H1 (cell line): ENCODE results near the gene COG3. TPM values are rescaled to one million over a fixed set of nuclear protein-coding genes. Genes with fewer than 3 reads are reported as not detected.

ENCODE experiments used
- CTCF ChIA-PET: fragments of 300-600 bp; sonication (Branson Sonifier 250); formaldehyde crosslinking; loops from one replicate; lab custom pipeline; 2021; ENCODE audit not compliant: partially characterized antibody; lab: Charles Lee
- POLR2A ChIA-PET: fragments of 300-600 bp; sonication (Branson Sonifier 250); formaldehyde crosslinking; loops from one replicate; lab custom pipeline; 2021; ENCODE audit warnings: inconsistent platforms; ENCODE audit not compliant: partially characterized antibody; lab: Charles Lee
- DNase-seq, 2 experiments: peaks; one replicate each; pipeline versions ENCODE4 v3.0.0 to v3.0.0-alpha.2; 2010 to 2022; ENCODE audit warnings: low spot score in 2 of 2, low read depth in 1 of 2, mixed read lengths in 1 of 2
- FAIRE-seq: peaks from 2 replicates; lab custom pipeline; 2011; peaks lifted over from hg19 to GRCh38; lab: Jason Lieb, UNC
- H2AFZ ChIP-seq: 2 replicates; pipeline ENCODE4 v1.8.1; 2012; ENCODE audit warnings: low read length, inconsistent platforms
- H2AK5ac ChIP-seq: 2 replicates; pipeline ENCODE4 v1.6.1; 2013; ENCODE audit warnings: low read depth, low read length
- H2BK120ac ChIP-seq: replicated peaks from 2 replicates; pipeline ENCODE3; 2013; ENCODE audit warnings: low read depth, low read length, inconsistent platforms
- H2BK12ac ChIP-seq: 2 replicates; pipeline ENCODE4 v1.6.1; 2013; ENCODE audit warnings: low read depth, low read length
- H2BK15ac ChIP-seq: 2 replicates; pipeline ENCODE4 v1.6.1; 2013; ENCODE audit warnings: low read length
- H2BK20ac ChIP-seq: 2 replicates; pipeline ENCODE4 v1.6.1; 2013; ENCODE audit warnings: low read length
- H2BK5ac ChIP-seq: 2 replicates; pipeline ENCODE4 v1.6.1; 2013; ENCODE audit warnings: low read depth, low read length
- H3K14ac ChIP-seq: 2 replicates; pipeline ENCODE4 v1.6.1; 2013; ENCODE audit warnings: inconsistent platforms; ENCODE audit not compliant: insufficient read length
- H3K18ac ChIP-seq: 2 replicates; pipeline ENCODE4 v1.6.1; 2013; ENCODE audit warnings: low read length; ENCODE audit errors: extremely low read depth
- H3K23ac ChIP-seq: 2 replicates; pipeline ENCODE4 v1.6.1; 2013; ENCODE audit warnings: inconsistent platforms; ENCODE audit not compliant: insufficient read length
- H3K23me2 ChIP-seq: 2 replicates; pipeline ENCODE4 v1.6.1; 2013; ENCODE audit warnings: low read depth, low read length
- H3K27ac ChIP-seq: 2 replicates; pipeline ENCODE4 v1.6.1; 2011; ENCODE audit warnings: low read depth, low read length, inconsistent platforms
- H3K27me3 ChIP-seq, 4 experiments: replicated peaks in 1 of 4; 1 replicate in 1 of 4; 2 replicates in 3 of 4; pipeline versions ENCODE4 v1.6.1 to v1.8.1; 2011 to 2013; ENCODE audit warnings: low read length in 3 of 4, mild to moderate bottlenecking in 3 of 4, inconsistent platforms in 2 of 4, mixed read lengths in 2 of 4, moderate library complexity in 1 of 4; ENCODE audit not compliant: control insufficient read depth in 3 of 4, insufficient read depth in 3 of 4; ENCODE audit errors: extremely low read depth in 1 of 4
- H3K36me3 ChIP-seq, 4 experiments: 2 replicates each; pipeline versions ENCODE4 v1.6.1 to v1.8.1; 2011 to 2013; ENCODE audit warnings: mild to moderate bottlenecking in 4 of 4, low read length in 3 of 4, moderate library complexity in 2 of 4, control low read depth in 1 of 4, inconsistent platforms in 1 of 4; ENCODE audit not compliant: insufficient read depth in 4 of 4, control insufficient read depth in 2 of 4
- H3K4ac ChIP-seq: replicated peaks from 2 replicates; pipeline ENCODE3; 2013; ENCODE audit warnings: low read length, low read depth, mixed read lengths, inconsistent platforms; ENCODE audit not compliant: insufficient read length
- H3K4me1 ChIP-seq, 4 experiments: replicated peaks in 1 of 4; 1 replicate in 1 of 4; 2 replicates in 3 of 4; pipeline versions ENCODE4 v1.6.1 to v1.8.1; 2011 to 2013; ENCODE audit warnings: low read length in 3 of 4, inconsistent platforms in 2 of 4, mixed read lengths in 1 of 4; ENCODE audit not compliant: insufficient read depth in 4 of 4, control insufficient read depth in 3 of 4
- H3K4me2 ChIP-seq, 2 experiments: 2 replicates each; pipeline versions ENCODE4 v1.6.1 to v1.8.1; 2011 to 2013; ENCODE audit warnings: low read depth in 2 of 2, low read length in 2 of 2, control low read depth in 1 of 2, inconsistent platforms in 1 of 2, mild to moderate bottlenecking in 1 of 2; ENCODE audit not compliant: insufficient read depth in 1 of 2
- H3K4me3 ChIP-seq, 4 experiments: fragments of 200-600, 300-600 bp in 1 of 4; sonication (generic), shearing (Covaris generic), sonication (Bioruptor Twin) in 1 of 4; 2 replicates each; pipeline versions ENCODE4 v1.5.1 to v1.8.1; 2011 to 2016; ENCODE audit warnings: low read length in 4 of 4, low read depth in 3 of 4, control low read depth in 2 of 4, inconsistent platforms in 2 of 4, mild to moderate bottlenecking in 2 of 4, mixed read lengths in 1 of 4, moderate library complexity in 1 of 4; ENCODE audit not compliant: insufficient read depth in 2 of 4; ENCODE audit errors: extremely low read depth in 1 of 4
- H3K56ac ChIP-seq: replicated peaks from 2 replicates; pipeline ENCODE3; 2013; ENCODE audit warnings: low read depth, mild to moderate bottlenecking, mixed read lengths, low read length, inconsistent platforms; ENCODE audit not compliant: insufficient read length
- H3K79me1 ChIP-seq: 2 replicates; pipeline ENCODE4 v1.6.1; 2013; ENCODE audit warnings: low read depth, low read length, control low read depth
- H3K79me2 ChIP-seq, 2 experiments: 2 replicates each; pipeline versions ENCODE4 v1.6.1 to v1.8.1; 2012 to 2013; ENCODE audit warnings: low read length in 2 of 2, mild to moderate bottlenecking in 2 of 2, inconsistent platforms in 1 of 2; ENCODE audit not compliant: insufficient read depth in 2 of 2, control insufficient read depth in 1 of 2
- H3K9ac ChIP-seq, 4 experiments: replicated peaks in 1 of 4; 1 replicate in 1 of 4; 2 replicates in 3 of 4; pipeline versions ENCODE4 v1.6.1 to v1.8.1; 2011 to 2013; ENCODE audit warnings: low read depth in 3 of 4, low read length in 3 of 4, control low read depth in 2 of 4, mild to moderate bottlenecking in 2 of 4, moderate library complexity in 2 of 4, inconsistent platforms in 1 of 4; ENCODE audit errors: extremely low read depth in 1 of 4
- H3K9me3 ChIP-seq, 2 experiments: 2 replicates each; pipeline versions ENCODE4 v1.6.1 to v1.8.1; 2012 to 2013; ENCODE audit warnings: mild to moderate bottlenecking in 2 of 2, moderate library complexity in 2 of 2, control low read depth in 1 of 2, inconsistent platforms in 1 of 2, low read depth in 1 of 2, low read length in 1 of 2, mixed read lengths in 1 of 2; ENCODE audit not compliant: insufficient read depth in 2 of 2
- H4K20me1 ChIP-seq, 2 experiments: replicated peaks in 1 of 2; 2 replicates each; pipeline versions ENCODE3 to v1.8.1; 2011 to 2013; ENCODE audit warnings: inconsistent platforms in 2 of 2, low read length in 2 of 2, mild to moderate bottlenecking in 1 of 2; ENCODE audit not compliant: insufficient read depth in 2 of 2, control insufficient read depth in 1 of 2
- H4K5ac ChIP-seq: 2 replicates; pipeline ENCODE4 v1.6.1; 2013; ENCODE audit warnings: low read length, low read depth, mixed read lengths, inconsistent platforms; ENCODE audit not compliant: insufficient read length
- H4K8ac ChIP-seq: 2 replicates; pipeline ENCODE4 v1.8.0; 2013; ENCODE audit warnings: mild to moderate bottlenecking, moderate library complexity, low read length, inconsistent platforms; ENCODE audit not compliant: insufficient read depth; ENCODE audit errors: extremely low read depth
- H4K91ac ChIP-seq: replicated peaks from 2 replicates; pipeline ENCODE3; 2013; ENCODE audit warnings: low read length, mixed read lengths, inconsistent platforms; ENCODE audit not compliant: insufficient read length
- ASH2L ChIP-seq: fragments of 200-600, 300-600 bp; sonication (generic); IDR thresholded peaks from one replicate; pipeline ENCODE4 v1.7.1; 2017; ENCODE audit warnings: low read length
- CHD1 ChIP-seq: IDR thresholded peaks from 2 replicates; pipeline ENCODE4 v1.6.1; 2012; ENCODE audit warnings: low read depth, low read length, improper control_type of control experiment
- FOSL1 ChIP-seq: IDR thresholded peaks from 2 replicates; pipeline ENCODE4 v1.6.1; 2011; ENCODE audit warnings: mild to moderate bottlenecking, low read depth, low read length, moderate library complexity; ENCODE audit not compliant: insufficient read depth
- HDAC6 ChIP-seq: IDR thresholded peaks from one replicate; pipeline ENCODE4 v1.7.1; 2012; ENCODE audit warnings: low read depth, mild to moderate bottlenecking, inconsistent platforms, low read length, moderate library complexity
- JUN ChIP-seq: IDR thresholded peaks from 2 replicates; pipeline ENCODE4 v1.6.1; 2011; ENCODE audit warnings: low read depth, mild to moderate bottlenecking, improper control_type of control experiment, low read length
- KDM4A ChIP-seq: IDR thresholded peaks from one replicate; pipeline ENCODE4 v1.7.1; 2012; ENCODE audit warnings: low read depth, mild to moderate bottlenecking, moderate library complexity, low read length, inconsistent platforms; ENCODE audit not compliant: severe bottlenecking
- KDM5A ChIP-seq: fragments of 200-600 bp; IDR thresholded peaks from 2 replicates; pipeline ENCODE4 v1.7.1; 2012; ENCODE audit warnings: mild to moderate bottlenecking, low read length, inconsistent platforms, mixed read lengths
- MAFK ChIP-seq: IDR thresholded peaks from 2 replicates; pipeline ENCODE4 v1.6.1; 2012; ENCODE audit warnings: low read depth, mild to moderate bottlenecking, improper control_type of control experiment, low read length
- PHF8 ChIP-seq: fragments of 200-600 bp; sonication (generic); conservative IDR thresholded peaks from 2 replicates; pipeline ENCODE4 v1.7.1; 2012; ENCODE audit warnings: low read depth, mild to moderate bottlenecking, inconsistent platforms, low read length, moderate library complexity
- RXRA ChIP-seq: IDR thresholded peaks from 2 replicates; pipeline ENCODE4 v1.6.1; 2011; ENCODE audit warnings: low read depth, mild to moderate bottlenecking, low read length, moderate library complexity; ENCODE audit not compliant: insufficient read depth
- SIN3A ChIP-seq, 2 experiments: IDR thresholded peaks in 1 of 2; conservative IDR thresholded peaks in 1 of 2; 2 replicates each; pipeline ENCODE4 v1.6.1; 2011 to 2012; ENCODE audit warnings: low read length in 2 of 2, improper control_type of control experiment in 1 of 2, low read depth in 1 of 2, mild to moderate bottlenecking in 1 of 2
- SIX5 ChIP-seq: IDR thresholded peaks from 2 replicates; pipeline ENCODE4 v1.6.1; 2011; ENCODE audit warnings: mild to moderate bottlenecking, low read depth, low read length
- SP2 ChIP-seq: IDR thresholded peaks from 2 replicates; pipeline ENCODE4 v1.6.1; 2012; ENCODE audit warnings: mild to moderate bottlenecking, low read length, inconsistent platforms
- SUZ12 ChIP-seq: fragments of 200-600 bp; sonication (generic); IDR thresholded peaks from 2 replicates; pipeline ENCODE4 v1.6.1; 2012; ENCODE audit warnings: mild to moderate bottlenecking, inconsistent platforms, low read length, moderate library complexity, mixed read lengths
- TEAD4 ChIP-seq: IDR thresholded peaks from 2 replicates; pipeline ENCODE4 v1.6.1; 2012; ENCODE audit warnings: low read depth, low read length, inconsistent platforms, mixed read lengths
- ZNF274 ChIP-seq: IDR thresholded peaks from 2 replicates; pipeline ENCODE4 v1.7.0; 2012; ENCODE audit warnings: low read length, borderline replicate concordance; ENCODE audit errors: extremely low read depth
- whole genome bisulfite sequencing, 2 experiments: shearing (Covaris generic) in 1 of 2; methylation state at CpG; one replicate each; pipeline versions ENCODE4 v1.1.6 to v1.1.7; 2013 to 2015; ENCODE audit warnings: low lambda C conversion rate in 2 of 2, mixed read lengths in 2 of 2, inconsistent platforms in 1 of 2, low coverage in 1 of 2, missing lambda C conversion rate in 1 of 2; ENCODE audit not compliant: insufficient replicate concordance in 2 of 2, insufficient coverage in 1 of 2, insufficient read length in 1 of 2; ENCODE audit errors: extremely low coverage in 1 of 2, missing lambda C conversion rate in 1 of 2; 5-methylcytosine and 5-hydroxymethylcytosine counted together
- polyA plus RNA-seq, 7 experiments: library from polyadenylated mRNA; depleted of rRNA in 3 of 7; stranded (reverse) in 5 of 7; unstranded in 2 of 7; fragments of >200 nt in 5 of 7; fragments of 200-250 nt in 2 of 7; gene quantifications; 1 replicate in 5 of 7; 2 replicates in 1 of 7; 4 replicates in 1 of 7; pipeline versions ENCODE4 v1.2.1 to v1.2.3, GENCODE V29; 2011 to 2013; ENCODE audit warnings: missing spikeins in 2 of 7, mixed read lengths in 2 of 7
- total RNA-seq: library from RNA; stranded (reverse); fragmentation: NEBNext Ultra II Directional; extraction: Animal tissue kit (Norgen Biotek cat#: 25700); gene quantifications from 2 replicates; pipeline ENCODE4 v1.2.1, GENCODE V29; 2021

Gene COG3
- total and polyA plus RNA-seq, 2 of the 8 experiments (the other 6 are each of a cell fraction or from before 2014, with no cell fraction given): 12.7 to 13.5 TPM

DNA sequence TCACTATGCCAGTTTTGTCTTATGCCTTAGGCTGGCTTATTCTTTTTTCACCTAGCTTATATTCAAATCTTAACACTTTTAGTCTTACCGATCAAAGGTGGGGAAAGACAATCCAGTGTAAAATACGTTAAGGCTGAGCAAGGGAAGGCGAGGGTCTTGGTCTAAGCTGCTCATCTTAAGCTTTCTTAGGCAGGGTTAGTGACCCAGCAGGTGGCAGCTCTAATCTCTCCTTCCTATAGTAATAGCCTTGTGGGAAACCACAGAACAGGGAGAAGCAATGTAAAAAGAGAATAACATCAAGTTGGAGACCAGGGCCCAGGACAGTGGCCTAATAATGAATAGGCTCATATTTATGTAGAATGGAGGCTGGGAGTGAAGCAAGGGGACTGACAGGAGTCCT, 45.9 kb downstream of the COG3 start:
- WGBS, 2 experiments: 87% methylated on average over 3 of the region's 3 CpGs; no CpG with 5 or more reads in 1 of the 2 experiments
- Histone ChIP-seq H3K36me3 (peaks cover 3 to 46% (median 17%) of the 10 kb centered on the region in 4 experiments), H4K20me1 (peaks cover 2% of the 10 kb centered on the region in 2 experiments), H2AFZ (no peak overlapping the region), H3K18ac (no peak overlapping the region), H3K56ac (no peak overlapping the region), H3K9ac (no peak overlapping the region), H4K91ac (no peak overlapping the region), H2BK15ac (no peak overlapping the region), H3K27ac (no peak overlapping the region), H3K4me1 (no peaks in the 10 kb centered on the region), H2BK12ac (no peak overlapping the region), H4K8ac (no peak overlapping the region), H3K4me3 (no peak overlapping the region), H2AK5ac (no peak overlapping the region), H3K9me3 (no peaks in the 10 kb centered on the region), H2BK5ac (no peak overlapping the region), H3K4ac (no peak overlapping the region), H3K14ac (no peak overlapping the region), H3K79me2 (no peaks in the 10 kb centered on the region), H2BK120ac (no peak overlapping the region), H3K4me2 (no peak overlapping the region), H4K5ac (no peak overlapping the region), H2BK20ac (no peak overlapping the region), H3K79me1 (no peaks in the 10 kb centered on the region), H3K23ac (no peak overlapping the region), H3K23me2 (no peaks in the 10 kb centered on the region), H3K27me3 (no peaks in the 10 kb centered on the region)
- CTCF ChIA-PET: interaction anchor here (0.6 to 1.6 kb wide), 8 partner anchors 11 to 145 kb away, joined by 3 to 4 read pairs (median 3); partner anchors contain the start of gene ERICH6B
- FAIRE-seq: no peak
- no peak for DNase-seq
- POLR2A ChIA-PET: no interaction called here
- TF ChIP-seq KDM5A (no peak), ZNF274 (no peak), CHD1 (no peak), RXRA (no peak), SIN3A (conservative IDR thresholded peaks at IDR 0.05 in 1 of 2, IDR thresholded peaks at IDR 0.05 in 1 of 2; ENCODE audit: low read depth in 1 of 2, low read length in 2 of 2) (no peak), SP2 (no peak), SIX5 (no peak), ASH2L (no peak), JUN (no peak), MAFK (no peak), TEAD4 (no peak), KDM4A (no peak), FOSL1 (no peak), HDAC6 (no peak), PHF8 (no peak), SUZ12 (no peak)
